Stimulated activated CD4-positive, alpha-beta T cell treated with anti-CD3 and anti-CD28 coated beads, TNF-alpha, amount 100 ng/mL, for 4 hours (primary cell): Measurements from ENCODE around the gene DEFB115.
"Not testable (repeated sequence)": the region's sequence is repeated elsewhere in the genome, so short reads cannot be mapped to it uniquely, and the experiment has no call there.

Experiments
- DNase-seq, 3 experiments: peaks; one replicate each; pipeline ENCODE4 v3.0.0-alpha.2; 2020; ENCODE audit warnings: low read depth in 3 of 3

DEFB115 gene, protein sequence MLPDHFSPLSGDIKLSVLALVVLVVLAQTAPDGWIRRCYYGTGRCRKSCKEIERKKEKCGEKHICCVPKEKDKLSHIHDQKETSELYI

DNA sequence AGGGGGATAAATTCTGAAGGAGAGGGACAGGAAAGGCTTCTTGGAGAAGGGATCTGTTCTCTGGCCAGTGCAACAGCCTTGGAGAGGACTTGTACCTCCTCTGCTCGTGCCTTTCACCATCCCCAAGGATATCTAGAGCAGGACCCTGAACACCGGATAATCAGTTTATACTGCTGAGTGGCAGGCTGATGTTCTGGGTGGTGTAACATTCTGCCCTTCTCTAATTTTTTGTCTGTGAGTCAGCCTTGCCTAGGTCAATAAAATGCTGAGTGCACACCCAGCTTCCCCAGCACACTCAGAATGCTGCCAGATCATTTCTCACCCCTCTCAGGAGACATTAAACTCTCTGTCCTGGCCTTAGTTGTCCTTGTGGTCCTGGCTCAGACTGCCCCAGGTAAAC lies at the start of gene DEFB115:
TSS of gene DEFB115 (plus strand) at position 301 of the 400 bp plus-strand sequence. CDS start at position 301, 0 bp downstream.
- DNase-seq: no peak

DNA sequence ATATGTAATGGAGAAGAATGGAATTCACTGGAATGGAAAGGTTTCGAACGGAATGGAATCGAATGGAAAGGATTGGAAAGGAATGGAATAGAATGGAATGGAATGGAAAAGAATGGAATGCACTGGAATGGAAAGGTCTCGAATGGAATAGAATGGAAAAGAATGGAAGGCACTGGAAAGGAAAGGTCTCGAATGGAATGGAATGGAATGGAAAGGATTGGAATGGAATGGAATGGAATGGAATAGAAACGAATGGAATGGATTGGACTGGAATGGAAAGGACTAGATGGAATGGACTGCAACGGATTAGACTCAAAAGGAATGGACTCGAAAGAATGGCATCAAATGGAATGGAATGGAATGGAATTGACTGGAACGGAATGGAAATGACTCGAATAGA lies 20.5 kb upstream of the DEFB115 start:
- DNase-seq: no peak

DNA sequence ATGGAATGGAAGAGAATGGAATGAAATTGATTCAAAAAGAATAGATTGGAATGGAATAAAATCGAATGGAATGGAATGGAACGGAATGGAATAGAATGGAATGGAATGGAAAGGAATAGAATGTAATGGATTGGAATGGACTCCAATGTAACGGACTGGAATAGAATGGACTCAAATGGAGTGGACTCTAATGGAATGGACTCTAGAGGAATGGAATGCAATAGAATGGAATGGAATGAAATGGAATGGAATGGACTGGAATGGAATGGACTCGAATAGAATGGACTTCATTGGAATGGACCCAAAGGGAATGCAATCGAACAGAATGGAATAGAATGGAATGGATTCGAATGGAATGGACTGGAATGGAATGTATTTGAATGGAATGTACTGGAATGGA lies 19.7 kb upstream of the DEFB115 start:
- no peak for DNase-seq

DNA sequence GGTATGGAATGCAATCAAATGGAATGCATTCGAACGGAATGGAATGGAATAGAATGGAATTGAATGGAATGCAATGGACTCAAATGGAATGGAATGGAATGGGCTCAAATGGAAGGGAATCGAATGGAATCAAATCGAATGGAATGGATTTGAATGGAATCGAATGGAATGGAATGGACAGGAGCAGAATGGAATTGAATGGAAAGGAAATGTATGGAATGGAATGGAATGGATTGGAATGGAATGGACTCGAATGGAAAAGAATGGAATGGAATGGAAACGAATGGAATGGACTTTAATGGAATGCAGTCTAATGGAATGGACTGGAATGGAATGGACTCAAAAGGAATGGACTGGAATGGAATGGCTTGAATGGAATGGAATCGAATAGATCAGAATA lies 18.3 kb upstream of the DEFB115 start:
- DNase-seq: no peak

DNA sequence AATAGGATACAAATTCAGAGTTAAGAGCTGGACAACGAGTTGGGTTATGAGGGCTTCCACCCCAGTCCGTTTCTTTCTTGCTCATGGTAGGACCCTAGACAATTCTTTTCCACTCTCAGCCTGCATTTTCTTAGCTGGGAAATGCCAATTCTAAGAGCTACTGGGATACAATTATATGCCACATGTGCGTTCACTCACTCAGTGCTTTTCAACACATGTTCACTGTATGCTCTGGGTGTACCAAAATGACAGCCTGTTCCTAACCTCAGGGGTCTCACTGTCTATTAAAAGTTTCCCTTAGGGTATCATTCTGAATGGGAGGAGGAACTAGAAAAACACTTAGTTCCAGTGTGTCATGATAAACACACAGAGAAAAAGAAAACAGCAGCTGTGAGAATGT lies 505 bp upstream of the DEFB115 start:
- DNase-seq: no peak

DNA sequence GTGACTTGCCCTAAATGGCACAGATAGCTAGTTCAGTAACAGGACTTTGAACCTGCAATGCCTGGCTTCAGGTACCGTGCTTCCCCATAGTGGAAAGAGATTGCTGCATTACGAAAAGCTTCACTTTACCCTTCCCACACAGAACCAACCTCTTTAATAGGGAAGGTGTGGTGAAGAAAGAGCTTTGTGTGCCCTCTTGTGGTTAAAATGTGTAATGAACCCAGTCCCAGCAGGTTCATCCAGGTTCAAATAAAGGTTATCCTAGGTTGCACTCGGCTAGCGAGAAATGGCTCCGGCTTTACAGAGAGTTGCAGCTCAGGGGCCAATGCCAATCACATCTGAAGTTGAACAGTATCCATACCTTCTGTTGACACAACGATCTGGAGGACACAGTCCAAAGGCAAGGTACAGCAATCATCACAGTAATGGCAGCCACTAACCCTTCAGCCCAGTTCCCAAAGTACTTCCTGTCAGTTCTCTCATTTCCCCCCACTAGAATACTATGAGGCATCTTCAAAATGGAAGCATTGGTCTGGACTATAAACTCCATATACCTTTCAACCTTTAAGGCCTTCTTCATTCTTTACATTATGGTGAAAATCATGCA lies 3.0 kb downstream of the DEFB115 start:
- no peak for DNase-seq

DNA sequence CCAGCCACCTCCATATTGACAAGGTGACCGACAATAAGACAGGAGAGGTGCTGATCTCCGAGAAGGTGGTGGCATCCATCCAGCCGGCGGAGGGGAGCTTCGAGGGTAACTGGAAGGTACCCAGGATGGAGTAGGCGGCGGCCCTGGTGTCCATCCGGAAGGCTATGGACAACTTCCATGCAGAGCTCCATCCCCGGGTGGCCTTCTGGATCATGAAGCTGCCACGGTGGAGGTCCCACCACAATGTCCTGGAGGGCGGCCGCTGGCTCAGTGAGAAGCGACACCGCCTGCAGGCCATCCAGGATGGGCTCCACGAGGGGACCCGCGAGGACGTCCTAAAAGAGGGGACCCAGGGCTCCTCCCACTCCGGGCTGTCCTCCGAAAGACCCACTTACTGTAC lies 17.0 kb downstream of the DEFB115 start:
- no peak for DNase-seq

DNA sequence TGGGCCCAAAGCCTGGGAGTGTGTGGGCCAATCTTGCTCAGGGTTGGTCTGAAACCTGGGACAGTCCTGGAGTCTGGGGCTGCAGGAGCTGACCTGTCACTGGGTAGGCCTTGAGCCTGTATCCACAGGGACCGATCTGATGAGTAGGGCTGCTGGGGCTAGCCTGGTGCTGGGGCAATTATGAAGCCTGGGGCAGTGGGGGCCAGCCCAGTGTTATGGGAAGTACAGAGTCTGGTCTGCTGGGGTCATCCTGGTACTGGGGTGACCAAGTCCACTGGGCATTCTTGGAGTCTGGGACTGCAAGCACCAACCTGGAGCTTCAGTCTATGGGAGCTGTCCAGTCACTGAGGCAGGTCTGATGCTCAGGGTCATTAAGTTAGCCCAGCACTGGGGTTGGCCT lies 20.7 kb downstream of the DEFB115 start:
- no peak for DNase-seq

DNA sequence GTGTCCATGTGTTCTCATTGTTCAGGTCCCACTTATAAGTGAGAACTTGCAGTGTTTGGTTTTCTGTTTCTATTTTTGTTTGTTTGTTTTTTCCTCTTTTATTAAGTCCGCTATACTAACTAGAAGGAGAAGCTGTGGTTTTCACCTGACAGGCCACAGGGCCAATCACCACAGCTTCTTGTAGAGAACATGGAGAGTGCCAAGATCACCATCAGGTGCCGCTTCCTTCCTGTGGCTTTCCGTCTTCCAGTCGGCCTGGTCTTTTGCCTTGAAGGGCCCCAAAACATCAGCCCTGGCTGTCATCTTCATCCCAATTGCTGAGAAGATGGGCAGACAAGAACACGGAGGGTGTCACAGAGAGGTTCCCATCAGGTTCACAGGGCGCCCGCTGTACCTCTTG lies 27.5 kb downstream of the DEFB115 start:
- DNase-seq: not testable (repeated sequence)

DNA sequence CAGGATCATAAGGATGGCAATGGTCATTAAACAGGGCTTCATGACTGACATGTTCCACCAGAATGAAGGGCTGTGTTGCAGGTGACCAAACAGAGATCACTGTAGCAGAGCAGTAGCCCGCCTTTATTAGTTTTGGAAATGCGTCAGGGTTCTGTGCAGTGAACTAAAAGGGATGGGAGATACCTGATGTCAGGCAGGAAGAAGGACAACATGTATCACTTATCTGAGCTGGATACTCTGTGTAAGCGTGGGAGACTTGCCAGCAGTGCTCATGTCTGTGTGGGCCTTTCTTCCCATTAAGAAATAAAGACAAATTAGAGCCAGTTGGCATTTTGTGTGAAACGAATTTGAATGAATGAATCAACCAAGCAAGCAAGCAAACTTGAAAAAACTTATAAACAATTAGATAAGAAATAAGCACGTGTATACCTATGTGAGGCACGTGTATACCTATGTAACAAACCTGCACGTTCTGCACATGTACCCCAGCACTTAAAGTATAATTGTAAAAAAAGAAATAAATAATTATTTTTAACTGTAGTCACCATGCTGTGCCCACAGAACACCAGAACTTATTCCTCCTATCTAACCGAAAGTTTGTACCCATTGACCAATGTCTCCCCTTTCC lies 51.2 kb downstream of the DEFB115 start, which contains the start of gene DEFB116:
TSS of gene DEFB116 (minus strand) at position 51 of the 628 bp plus-strand sequence. CDS start at position 51, 0 bp downstream.
- DNase-seq: no peak
